GM19035 (cell line): ENCODE data around the gene TOPAZ1.

ENCODE experiments used
- ATAC-seq: cut with Tn5 transposase; IDR thresholded peaks from one replicate; pipeline ENCODE4 v1.9.1; 2021; ENCODE audit not compliant: unreplicated experiment

Gene TOPAZ1

DNA sequence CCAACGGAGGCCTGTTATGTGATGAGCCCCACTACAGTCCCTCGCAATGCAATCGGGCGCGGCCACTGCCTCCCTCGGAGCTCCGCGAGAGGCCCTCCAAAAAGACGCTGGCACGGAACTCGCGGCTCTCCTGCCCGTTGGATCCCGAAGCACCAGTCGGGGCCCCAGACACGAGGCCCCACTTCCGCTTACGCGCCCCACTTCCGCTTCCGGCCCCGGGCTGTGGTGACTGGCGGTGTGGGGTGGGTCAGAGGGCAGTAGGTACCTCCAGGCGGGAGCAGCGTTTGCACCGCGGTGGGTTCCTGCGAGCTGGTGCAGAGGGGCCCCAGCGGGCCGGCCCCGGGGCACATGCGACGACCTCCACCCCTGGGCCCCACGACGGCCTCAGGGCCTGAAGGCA is at the start of gene TOPAZ1:
Gene TOPAZ1, plus strand, starts transcription at position 181 of the 400 bp plus-strand sequence. Its CDS starts 168 bp downstream, at position 349.
- ATAC-seq = no peak

DNA sequence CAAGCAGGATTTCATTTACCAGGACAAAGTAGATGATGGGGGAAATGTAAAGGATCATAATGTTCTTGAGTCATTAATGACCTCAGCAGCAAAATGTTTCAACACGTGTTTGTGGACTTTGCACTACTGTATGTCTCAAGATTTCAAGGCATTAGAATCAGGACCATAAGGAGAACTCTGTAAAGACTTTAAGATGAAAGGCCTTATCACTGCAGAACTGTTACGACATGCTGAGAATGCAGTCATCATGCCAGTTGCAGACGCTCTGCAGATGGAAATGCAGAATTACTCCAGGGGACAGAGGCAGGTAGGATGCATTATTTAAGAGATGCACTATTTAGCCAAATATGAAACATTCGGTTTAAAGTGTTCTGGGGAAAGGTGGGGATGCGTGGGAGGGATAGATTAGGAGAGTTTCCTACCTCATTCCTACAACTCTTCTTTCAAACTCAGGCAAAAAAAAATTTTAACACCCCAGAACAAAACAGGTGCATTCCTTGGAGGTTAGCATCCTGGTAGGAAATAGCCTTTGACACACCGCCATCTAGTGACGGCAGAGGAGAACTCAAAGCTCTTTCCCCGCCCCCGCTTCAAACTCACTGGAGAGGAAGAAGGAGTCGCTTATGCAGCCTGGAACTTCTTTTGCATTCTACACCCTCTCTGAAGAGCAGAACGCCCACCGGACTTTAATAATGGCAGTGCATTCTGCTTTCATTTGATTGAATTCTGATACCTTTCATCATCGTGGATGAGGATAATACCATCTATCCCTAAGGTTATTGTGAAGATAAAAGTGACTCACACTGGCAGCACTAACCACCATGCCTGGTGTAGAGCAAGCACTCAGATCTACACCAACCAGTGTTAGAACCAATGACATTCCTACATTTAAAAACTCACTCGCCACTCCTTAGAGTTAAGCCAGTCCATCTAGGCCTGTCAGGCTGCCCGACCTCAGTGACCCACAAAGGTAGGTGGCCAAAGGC is 43.1 kb upstream of the TOPAZ1 start:
- no peak for ATAC-seq

DNA sequence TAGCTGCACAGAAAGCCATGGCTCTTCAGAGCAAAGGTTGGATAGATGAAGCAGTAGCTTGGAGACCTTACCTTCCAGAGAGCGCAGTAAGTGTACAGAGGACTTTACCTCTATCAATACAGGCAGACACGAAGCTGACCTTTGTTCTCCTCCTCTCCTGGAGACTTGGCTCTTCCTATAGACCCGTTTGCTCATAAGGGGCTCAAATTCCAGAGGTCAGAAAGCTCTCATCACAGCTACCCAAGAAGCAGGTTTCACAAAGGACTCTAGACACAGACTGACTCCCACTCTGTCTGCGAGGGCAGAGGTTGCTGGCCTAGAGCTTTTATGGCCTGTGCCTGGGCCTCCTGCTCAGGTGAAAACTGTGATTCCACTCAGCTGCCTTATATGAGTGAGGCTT is 35.4 kb upstream of the TOPAZ1 start:
- no peak for ATAC-seq

DNA sequence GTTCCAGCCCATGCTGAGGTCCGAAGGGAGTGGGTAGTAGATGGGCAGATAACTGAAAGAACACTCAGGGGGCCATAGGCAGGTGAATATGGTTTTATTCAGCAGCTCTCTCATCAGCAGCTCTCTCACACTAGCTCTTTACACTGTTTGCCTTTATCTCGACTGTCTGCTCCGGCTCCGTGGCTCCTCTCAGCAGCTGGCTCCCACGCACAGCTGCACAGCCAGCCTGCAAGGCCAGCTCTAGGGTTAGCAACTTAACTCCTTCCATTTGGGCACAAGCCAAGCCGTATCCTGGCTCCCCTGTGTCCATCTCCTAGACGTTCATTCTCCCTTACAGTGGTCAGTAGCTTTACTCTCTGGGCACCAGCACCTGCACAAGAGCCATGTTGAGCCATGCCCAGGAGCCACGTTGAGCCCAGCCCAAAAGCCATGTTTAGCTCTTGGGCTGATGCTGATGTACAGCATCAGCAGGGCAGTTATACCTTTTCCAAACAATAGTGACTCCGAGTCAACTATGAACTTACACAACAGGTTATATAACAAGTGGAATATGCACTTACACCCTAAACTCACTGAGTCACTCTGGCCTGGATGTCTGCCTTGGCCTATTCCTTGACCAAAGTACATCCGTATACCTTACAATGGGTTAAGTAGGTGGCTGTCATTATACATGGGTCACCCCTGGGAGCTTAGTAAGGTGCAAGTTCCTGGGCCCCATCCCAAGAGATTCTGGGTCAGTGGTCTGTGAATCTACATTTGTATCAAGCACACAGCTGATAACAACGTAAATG is 34.6 kb upstream of the TOPAZ1 start:
- ATAC-seq = no peak

DNA sequence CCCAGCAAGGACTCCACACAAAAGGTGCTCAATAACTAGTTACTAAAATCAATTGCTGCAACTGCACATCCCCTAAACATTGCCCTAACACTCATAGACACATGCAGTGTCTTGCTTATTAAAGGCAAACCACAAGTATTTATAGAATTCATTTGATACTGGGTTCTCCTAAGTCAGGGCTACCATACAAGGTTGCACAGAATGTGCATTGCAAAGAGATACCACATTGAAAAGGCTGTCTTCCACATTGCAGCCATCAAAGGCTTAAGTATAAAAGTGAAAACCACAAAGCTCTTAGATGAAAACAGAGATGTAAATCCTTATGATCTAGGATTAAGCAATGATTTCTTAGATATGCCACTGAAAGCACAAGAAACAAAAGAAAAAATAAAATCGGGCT is 33.6 kb upstream of the TOPAZ1 start:
- ATAC-seq = no peak

DNA sequence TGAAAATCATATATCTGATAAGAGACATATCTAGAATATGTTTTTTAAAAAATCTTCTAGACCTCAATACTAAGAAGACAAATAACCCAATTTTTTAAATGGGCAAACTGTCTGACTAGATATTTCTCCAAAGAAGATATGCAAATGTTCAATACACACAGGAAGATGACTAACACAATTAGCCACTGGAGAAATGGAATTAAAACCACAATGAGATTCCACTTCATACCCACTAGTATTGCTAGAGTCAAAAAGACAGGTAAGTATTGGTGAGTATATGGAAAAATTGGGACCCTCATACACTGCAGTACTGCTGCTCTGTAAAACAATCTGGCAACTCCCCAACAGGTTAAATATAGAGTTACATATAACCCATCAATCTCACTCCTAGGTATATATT is 33.1 kb upstream of the TOPAZ1 start:
- no peak for ATAC-seq

DNA sequence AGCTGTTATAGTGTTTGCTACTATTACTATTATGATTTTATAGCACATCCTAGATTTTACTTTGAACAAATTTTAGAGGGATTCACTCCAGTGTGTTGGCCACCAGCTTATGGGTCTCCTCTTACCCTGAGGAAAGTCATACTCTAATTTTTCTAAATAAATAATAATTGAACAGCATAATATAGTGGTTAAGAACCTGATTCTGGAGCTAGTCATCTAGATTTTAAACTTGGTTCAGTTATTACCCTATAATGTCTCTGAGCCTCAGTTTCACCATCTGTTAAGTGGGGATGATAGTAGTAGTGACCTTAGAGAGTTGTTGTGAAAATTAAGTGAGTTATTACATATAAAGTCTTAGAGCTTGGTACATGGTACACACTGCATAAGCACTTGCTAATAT is 30.7 kb upstream of the TOPAZ1 start:
- ATAC-seq = no peak

DNA sequence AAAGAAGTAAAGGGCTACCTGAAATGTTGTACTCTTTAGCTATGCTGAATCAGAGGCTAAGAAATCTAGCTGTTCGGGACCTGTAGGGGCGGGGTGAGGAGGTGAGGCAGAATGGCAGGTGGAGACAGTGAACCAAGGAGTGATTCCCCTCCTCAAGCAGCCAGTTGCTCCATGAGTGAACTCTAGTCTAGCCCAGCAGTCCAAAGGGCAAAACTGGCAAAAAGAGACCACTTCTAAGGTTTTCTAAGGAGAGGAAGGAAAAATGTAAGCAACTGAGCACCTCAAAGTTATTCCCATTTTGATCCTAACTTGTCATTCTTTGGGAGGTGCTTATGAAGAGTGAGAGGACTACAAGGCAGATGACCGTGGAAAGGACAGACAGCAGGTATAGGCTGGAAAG is 19.3 kb upstream of the TOPAZ1 start:
- ATAC-seq = no peak

DNA sequence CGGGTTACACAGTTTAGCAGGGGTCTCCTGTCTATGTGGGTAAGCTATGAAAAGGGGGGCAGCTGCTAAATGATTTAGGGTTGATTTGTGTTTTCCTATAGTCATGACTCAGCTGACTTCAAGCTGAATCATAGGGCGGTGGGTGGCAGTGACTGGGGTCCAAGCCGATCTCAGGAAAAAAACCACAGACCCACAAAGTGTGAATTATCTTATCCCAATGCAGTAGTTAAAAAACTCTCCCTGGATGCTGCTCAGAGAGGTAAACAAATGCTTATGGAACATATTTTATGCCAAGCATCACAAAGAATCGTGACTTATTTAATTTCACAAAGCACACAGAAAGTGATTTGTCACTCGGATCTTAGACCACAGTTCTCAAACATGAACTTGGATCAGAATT is 18.4 kb upstream of the TOPAZ1 start:
- no peak for ATAC-seq

DNA sequence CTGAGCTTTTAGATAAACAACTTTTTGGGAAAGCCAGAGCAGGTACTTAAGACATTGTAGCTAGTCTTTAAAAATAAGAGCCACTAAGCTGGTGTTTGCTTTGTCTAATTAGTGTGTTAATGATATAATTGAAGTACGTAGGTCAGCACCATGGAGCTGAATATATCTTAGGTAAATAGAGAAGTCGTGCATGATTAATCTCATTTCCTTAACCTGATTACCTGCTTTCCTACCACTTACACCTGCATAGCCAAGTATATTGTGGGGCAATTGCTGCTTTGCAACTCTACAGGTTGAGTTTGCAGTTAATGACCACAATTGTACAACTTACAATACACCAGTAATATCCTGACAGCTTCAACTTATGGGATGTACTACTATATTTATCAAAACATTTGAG is 17.6 kb upstream of the TOPAZ1 start:
- no peak for ATAC-seq

DNA sequence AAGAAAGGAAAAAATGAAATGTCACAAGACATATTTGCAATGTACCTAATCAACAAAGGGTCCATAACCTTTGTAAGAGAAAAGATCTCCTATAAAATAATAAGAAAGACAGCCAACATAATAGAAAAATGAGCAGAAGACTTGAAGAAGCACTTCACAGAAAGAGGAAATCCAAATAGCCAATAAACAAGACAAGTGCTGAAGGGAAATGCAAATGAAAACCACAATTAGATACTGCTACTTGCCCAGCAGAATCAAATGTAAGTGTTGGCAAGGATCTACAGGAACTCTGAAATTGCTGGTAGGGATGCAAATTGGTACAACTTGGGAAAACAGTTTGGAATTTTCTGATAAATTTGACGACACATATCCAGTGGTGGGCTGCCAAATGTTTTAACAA is 15.1 kb upstream of the TOPAZ1 start:
- no peak for ATAC-seq

DNA sequence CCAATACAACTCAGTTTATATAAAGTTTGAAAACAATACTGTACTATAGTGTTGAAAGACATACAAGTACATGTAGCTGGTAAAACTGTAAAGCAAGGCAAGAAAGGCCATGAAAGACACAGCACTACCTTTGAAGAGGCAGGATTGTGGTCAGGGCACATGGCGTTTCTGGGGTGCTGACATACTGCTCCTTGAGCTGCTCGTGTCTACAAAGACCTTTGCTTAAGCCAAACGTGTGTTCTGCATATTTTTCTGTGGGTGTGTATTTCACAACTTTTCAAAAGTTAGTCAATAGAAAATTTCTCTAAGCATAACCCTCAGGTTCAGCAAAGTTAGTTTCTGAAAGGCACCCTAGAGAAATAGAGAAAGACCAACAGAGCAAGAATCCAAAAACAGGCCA is 14.1 kb upstream of the TOPAZ1 start:
- no peak for ATAC-seq

DNA sequence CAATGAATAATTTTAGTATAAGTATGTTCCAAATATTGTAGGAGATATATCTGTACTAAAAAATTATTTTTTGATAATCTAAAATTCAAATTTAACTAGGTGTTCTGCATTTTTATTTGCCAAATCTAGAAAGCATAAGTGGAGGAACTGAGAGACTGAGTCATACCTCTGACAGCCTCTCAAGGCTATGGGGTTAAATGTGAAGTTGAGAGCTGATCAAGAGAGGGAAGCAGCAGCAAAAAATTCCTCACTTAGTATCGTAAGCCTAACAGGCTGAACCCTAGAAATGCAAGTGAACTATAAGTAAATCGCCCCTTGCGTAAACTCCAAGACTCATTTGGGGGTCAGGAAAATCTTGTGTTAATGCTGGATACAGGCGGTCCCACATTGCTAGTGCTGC is 12.8 kb upstream of the TOPAZ1 start:
- no peak for ATAC-seq

DNA sequence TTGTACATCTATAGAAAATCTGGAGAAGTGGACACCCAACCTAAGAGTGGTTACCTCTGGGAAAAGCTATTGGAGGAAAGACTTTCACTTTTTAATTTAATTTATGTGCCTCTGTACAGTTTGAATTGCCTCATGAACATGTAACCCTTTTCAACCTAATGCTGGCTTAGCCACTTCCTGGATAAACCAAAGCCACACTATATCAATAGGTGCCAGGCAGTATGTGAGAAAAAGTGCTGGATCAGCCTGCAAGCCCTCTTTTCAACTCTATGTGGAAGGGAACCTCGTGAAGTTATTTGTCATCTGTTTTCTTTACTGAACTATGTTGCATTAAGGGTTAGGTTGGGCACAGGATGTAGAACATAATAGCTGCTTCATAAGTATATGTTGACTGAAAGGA is 9.3 kb upstream of the TOPAZ1 start:
- ATAC-seq = no peak

DNA sequence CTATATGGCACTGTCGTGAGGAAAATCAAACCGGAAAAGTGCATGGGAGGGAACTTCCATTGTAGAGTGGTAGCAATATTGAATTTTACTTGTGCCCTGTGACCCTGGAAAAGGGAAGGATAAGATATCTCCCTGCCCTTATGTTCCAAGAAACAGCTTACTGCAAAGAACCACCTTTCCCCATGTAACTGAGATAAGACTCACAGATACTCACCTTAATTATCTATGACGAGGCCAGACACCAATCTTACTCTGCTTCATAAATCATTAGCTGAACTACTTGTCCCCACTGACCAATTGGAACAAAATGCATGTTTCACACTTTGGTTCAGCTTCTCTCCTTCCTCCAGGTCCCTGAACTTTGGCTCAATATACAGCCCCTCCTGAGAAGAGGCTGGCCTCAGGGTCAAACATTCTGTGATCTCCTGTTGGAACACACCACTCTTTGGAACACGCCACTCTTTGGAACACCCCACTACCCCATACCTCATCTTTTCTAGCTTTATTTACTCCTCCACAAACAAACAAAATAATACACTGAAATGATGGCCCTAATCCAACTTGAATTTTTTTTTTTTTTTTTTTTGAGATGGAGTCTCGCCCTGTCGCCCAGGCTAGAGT is 6.9 kb upstream of the TOPAZ1 start:
- no peak for ATAC-seq

DNA sequence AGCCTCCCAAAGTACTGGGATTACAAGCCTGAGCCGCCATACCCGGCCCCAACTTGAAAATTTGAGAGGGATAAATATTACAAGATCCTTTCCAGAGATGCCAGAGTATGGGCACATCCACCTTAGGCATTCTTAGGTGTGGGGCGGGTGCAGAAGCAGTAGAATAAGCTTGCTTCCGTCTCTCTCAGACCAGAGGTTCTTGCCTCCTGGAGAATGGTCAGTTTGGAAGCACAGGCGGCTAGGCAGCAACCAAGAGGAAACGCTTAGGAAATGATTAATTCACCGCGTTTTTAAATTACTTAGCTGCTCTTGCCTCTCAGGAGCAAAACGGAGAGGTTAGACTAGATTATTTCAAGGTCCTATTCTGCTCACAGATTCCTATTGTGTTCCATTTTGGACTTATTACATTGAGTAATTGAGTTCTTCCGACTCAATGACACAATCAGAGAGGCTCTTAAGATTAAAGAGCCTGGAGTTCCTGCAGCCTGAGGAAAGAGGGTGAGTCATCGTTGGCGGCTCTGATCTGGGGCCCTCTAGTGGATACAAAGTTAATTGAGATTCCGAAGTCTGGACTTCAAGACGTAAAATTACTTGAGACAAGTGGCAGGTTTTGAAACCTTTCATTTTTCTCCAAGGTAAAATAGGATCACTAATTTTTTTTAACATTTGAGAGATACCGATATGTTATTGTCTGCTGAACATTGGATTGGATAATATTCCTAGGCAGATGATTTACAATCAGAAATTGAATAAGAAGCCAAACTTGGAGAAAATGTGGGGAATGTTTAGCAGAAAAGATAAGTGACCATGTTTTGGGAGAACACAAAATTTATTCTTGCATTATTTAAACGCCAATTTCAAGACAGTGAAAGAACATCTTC is 5.8 kb upstream of the TOPAZ1 start:
- ATAC-seq = peak; percentile 71

DNA sequence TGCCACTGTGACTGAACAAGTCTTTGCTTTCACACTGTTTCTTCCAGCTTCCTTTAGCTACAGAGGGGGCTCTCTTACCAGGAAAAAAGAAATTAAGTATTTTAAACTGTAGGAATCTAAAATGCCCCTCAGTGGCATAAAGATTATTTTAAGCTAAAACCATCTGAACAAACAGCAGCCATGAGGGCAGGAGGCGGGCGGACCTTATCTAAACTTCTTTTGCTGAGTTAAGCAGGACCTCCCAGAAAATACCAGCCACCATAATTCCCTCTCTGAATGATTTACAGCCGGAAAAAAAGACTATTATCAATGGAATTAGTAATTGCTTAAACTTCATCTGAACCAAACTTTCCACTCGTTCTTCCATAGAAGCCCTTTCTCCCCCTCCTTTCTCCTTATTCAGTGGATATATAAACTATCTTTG is 5.2 kb upstream of the TOPAZ1 start:
- ATAC-seq = no peak

DNA sequence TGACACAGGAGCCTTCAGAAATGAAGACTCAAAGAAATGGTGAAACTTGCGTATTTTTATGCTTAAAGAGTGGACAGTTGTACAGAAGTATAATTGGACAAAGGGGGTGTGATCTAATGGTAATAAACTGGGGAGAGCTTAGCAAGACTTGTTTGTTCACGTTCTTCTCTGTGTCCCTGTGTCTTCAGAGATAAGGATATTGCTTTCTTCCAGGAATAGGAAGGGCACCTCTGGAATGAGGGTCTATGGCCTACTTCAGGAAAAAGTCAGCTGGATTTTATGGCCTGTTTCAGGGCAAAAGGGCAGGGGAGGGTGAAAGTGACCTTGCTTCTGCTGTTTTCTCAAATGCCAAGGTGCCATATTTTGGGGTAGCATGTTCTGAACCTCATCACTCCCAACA is 4.5 kb upstream of the TOPAZ1 start:
- ATAC-seq = no peak

DNA sequence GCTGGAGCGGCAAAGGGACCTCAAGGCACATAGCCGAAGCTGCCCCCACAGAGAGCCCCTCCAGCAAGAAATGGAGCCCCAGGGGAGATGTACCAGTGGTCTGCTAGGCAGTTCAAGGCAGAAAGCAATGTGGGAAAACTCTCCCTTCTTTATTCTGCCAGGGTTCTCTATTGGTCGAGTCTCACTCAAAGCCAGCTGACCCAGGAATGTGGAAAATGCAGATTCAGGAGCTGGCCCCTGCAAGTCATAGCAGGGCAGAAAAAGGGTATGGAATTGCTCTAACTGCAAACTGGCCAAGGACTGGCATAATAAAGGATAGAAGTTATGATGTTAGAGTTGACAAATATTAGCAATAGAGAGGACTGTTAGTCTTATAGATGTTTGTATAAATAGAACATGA is 4.0 kb upstream of the TOPAZ1 start:
- no peak for ATAC-seq

DNA sequence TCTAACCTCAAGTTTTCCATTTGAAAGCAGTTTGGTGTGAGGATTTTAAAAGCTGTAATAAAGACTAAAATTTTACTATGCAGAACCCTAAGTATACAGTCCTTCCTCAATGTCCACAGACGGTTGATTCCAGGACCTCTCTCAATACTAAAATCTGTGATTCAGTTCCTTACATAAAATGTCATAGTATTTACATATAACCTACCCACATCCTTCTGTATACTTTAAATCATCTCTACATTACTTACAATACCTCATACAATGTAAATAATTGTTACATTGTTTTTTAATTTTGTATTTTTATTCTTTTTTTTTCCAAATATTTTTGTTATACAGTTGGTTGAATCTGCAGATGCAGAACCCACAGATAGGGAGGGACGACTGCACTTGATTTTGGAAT is 2.8 kb upstream of the TOPAZ1 start:
- ATAC-seq = no peak

DNA sequence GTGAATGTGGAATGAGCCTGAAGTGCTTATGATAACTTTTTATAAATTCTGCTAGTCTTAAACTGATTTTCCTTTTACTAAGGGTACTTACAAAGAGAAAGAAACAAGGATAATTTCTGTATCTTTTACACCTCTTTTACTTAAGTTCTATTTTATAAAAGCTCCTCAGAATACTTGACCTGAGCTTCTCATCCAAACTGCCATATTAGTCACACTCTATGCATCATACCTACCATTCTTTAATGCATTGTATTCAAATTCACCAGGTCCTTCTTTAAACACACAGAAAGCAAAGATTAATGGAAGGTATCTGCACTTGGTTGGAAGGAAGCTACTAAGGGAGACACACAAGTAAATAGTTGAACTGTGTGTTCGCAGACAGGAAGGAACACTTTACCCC is 1.6 kb upstream of the TOPAZ1 start:
- ATAC-seq = no peak
